Neural progenitor cell (in vitro differentiated cells): ENCODE data around the gene GPR101. TPM values are rescaled to one million over a fixed set of nuclear protein-coding genes. Genes with fewer than 3 reads are reported as not detected.

Source experiments
- DNase-seq: peaks from one replicate; pipeline ENCODE4 v3.0.0-alpha.2; 2016; ENCODE audit warnings: low spot score
- H2AFZ ChIP-seq: fragments of 200-600 bp; sonication (generic); replicated peaks from 2 replicates; pipeline ENCODE4 v1.6.1; 2016; ENCODE audit warnings: antibody characterized with exemption
- H3F3A ChIP-seq: fragments of 200-600 bp; sonication (generic); 2 replicates; pipeline ENCODE4 v1.6.1; 2016; ENCODE audit warnings: antibody characterized with exemption, low read depth
- H3K27ac ChIP-seq: fragments of 200-600 bp; sonication (generic); 2 replicates; pipeline ENCODE4 v1.5.1; 2016; ENCODE audit warnings: mild to moderate bottlenecking
- H3K27me3 ChIP-seq: fragments of 200-600 bp; sonication (generic); 2 replicates; pipeline ENCODE4 v1.6.1; 2016; ENCODE audit warnings: mild to moderate bottlenecking, moderate library complexity
- H3K36me3 ChIP-seq: fragments of 200-600 bp; sonication (generic); 2 replicates; pipeline ENCODE4 v1.5.1; 2016
- H3K4me1 ChIP-seq: fragments of 200-600 bp; sonication (generic); 2 replicates; pipeline ENCODE4 v1.6.1; 2016; ENCODE audit warnings: mixed run types
- H3K4me2 ChIP-seq: fragments of 200-600 bp; sonication (generic); 2 replicates; pipeline ENCODE4 v1.6.1; 2016
- H3K4me3 ChIP-seq: fragments of 200-600 bp; sonication (generic); 2 replicates; pipeline ENCODE4 v1.5.1; 2016
- H3K79me2 ChIP-seq: fragments of 200-600 bp; sonication (generic); 2 replicates; pipeline ENCODE4 v1.6.1; 2016; ENCODE audit warnings: low read depth
- H3K9ac ChIP-seq: fragments of 200-600 bp; sonication (generic); 2 replicates; pipeline ENCODE4 v1.6.1; 2016
- H3K9me3 ChIP-seq: fragments of 200-600 bp; sonication (generic); 2 replicates; pipeline ENCODE4 v1.5.1; 2016; ENCODE audit warnings: low read depth
- H4K20me1 ChIP-seq: fragments of 200-600 bp; sonication (generic); 2 replicates; pipeline ENCODE4 v1.6.1; 2016; ENCODE audit warnings: low read depth
- H3K27ac Mint-ChIP-seq: 3 replicates; pipeline ENCODE4 v1.8.0; 2021; ENCODE audit warnings: mixed read lengths
- H3K27me3 Mint-ChIP-seq: 2 replicates; pipeline ENCODE4 v1.8.0; 2022; ENCODE audit warnings: low read depth, mild to moderate bottlenecking, inconsistent platforms, moderate library complexity, mixed read lengths; ENCODE audit not compliant: insufficient read depth
- H3K36me3 Mint-ChIP-seq: 3 replicates; pipeline ENCODE4 v1.8.0; 2021; ENCODE audit warnings: mixed read lengths
- H3K4me1 Mint-ChIP-seq: 3 replicates; pipeline ENCODE4 v1.8.0; 2021; ENCODE audit warnings: mixed read lengths
- H3K4me3 Mint-ChIP-seq: 3 replicates; pipeline ENCODE4 v1.8.0; 2021; ENCODE audit warnings: mild to moderate bottlenecking, moderate library complexity, mixed read lengths
- H3K9me3 Mint-ChIP-seq: 3 replicates; pipeline ENCODE4 v1.8.0; 2020; ENCODE audit warnings: mixed read lengths
- CTCF ChIP-seq: fragments of 200-600 bp; sonication (generic); IDR thresholded peaks from 2 replicates; pipeline ENCODE4 v1.5.1; 2017; ENCODE audit warnings: antibody characterized with exemption, mild to moderate bottlenecking
- EZH2 ChIP-seq: fragments of 200-600 bp; sonication (generic); IDR thresholded peaks from 2 replicates; pipeline ENCODE4 v1.6.1; 2017; ENCODE audit warnings: antibody characterized with exemption, mild to moderate bottlenecking, moderate library complexity
- EZH2phosphoT487 ChIP-seq: fragments of 200-600 bp; sonication (generic); IDR thresholded peaks from 2 replicates; pipeline ENCODE4 v1.6.1; 2017; ENCODE audit warnings: antibody characterized with exemption
- total RNA-seq: library from RNA; depleted of rRNA; stranded (reverse); fragments of >200 nt; gene quantifications from 2 replicates; pipeline ENCODE4 v1.2.3, GENCODE V29; 2015; ENCODE audit warnings: low replicate concordance

GPR101 gene
- total RNA-seq, 1 donor from 2014 or later = not detected

GRCh38 chrX:137044893-137045292 lies 11.1 kb upstream of the GPR101 start:
- H2AFZ ChIP-seq = no peak overlapping the region
- H3K9ac ChIP-seq = no peak overlapping the region
- Mint-ChIP-seq H3K9me3 (peaks cover 7% of the 10 kb centered on the region), H3K4me1 (no peaks in the 10 kb centered on the region), H3K27ac (no peak overlapping the region), H3K36me3 (no peaks in the 10 kb centered on the region), H3K27me3 (peaks cover 2% of the 10 kb centered on the region), H3K4me3 (no peak overlapping the region)
- no peaks in the 10 kb centered on the region for H3K9me3 ChIP-seq
- no peak overlapping the region for H3K4me2 ChIP-seq
- H3K4me1 ChIP-seq = no peaks in the 10 kb centered on the region
- peaks cover 27% of the 10 kb centered on the region for H3K27me3 ChIP-seq
- no peaks in the 10 kb centered on the region for H3K36me3 ChIP-seq
- H3K4me3 ChIP-seq = no peak overlapping the region
- H3K79me2 ChIP-seq = no peaks in the 10 kb centered on the region
- H4K20me1 ChIP-seq = no peaks in the 10 kb centered on the region
- TF ChIP-seq CTCF (no peak), EZH2phosphoT487 (no peak), EZH2 (no peak)
- DNase-seq = no peak
- H3F3A ChIP-seq = no peaks in the 10 kb centered on the region
- no peak overlapping the region for H3K27ac ChIP-seq

- H3K27ac ChIP-seq = no peak overlapping the region
- H3K4me3 Mint-ChIP-seq = no peak overlapping the region
Measured at GRCh38 chrX:137043736-137044135, 9.9 kb upstream of the GPR101 start.

GRCh38 chrX:137041329-137041728 lies 7.5 kb upstream of the GPR101 start:
- no peaks in the 10 kb centered on the region for H3K36me3 ChIP-seq
- H3K4me3 ChIP-seq = no peak overlapping the region
- H3K4me3 Mint-ChIP-seq = no peak overlapping the region
- TF ChIP-seq EZH2 = no peak
- no peak for TF ChIP-seq CTCF
- TF ChIP-seq EZH2phosphoT487 = no peak
- H3K27ac ChIP-seq = no peak overlapping the region
- no peak overlapping the region for H2AFZ ChIP-seq
- H3K4me2 ChIP-seq = no peak overlapping the region
- peaks cover 46% of the 10 kb centered on the region for H3K27me3 ChIP-seq
- no peaks in the 10 kb centered on the region for H3K36me3 Mint-ChIP-seq
- no peak overlapping the region for H3K27ac Mint-ChIP-seq
- H4K20me1 ChIP-seq = no peaks in the 10 kb centered on the region
- no peaks in the 10 kb centered on the region for H3K79me2 ChIP-seq
- H3K9me3 Mint-ChIP-seq = no peaks in the 10 kb centered on the region
- H3K9me3 ChIP-seq = no peaks in the 10 kb centered on the region
- DNase-seq = no peak
- no peaks in the 10 kb centered on the region for H3K4me1 Mint-ChIP-seq
- no peaks in the 10 kb centered on the region for H3F3A ChIP-seq
- H3K4me1 ChIP-seq = no peaks in the 10 kb centered on the region
- H3K9ac ChIP-seq = no peak overlapping the region
- peaks cover 2% of the 10 kb centered on the region for H3K27me3 Mint-ChIP-seq

More at GRCh38 chrX:137043736-137044135, 9.9 kb upstream of the GPR101 start:
- Mint-ChIP-seq H3K9me3 (peaks cover 6% of the 10 kb centered on the region), H3K27ac (no peak overlapping the region), H3K27me3 (peaks cover 2% of the 10 kb centered on the region), H3K36me3 (no peaks in the 10 kb centered on the region), H3K4me1 (no peaks in the 10 kb centered on the region)
- no peak for TF ChIP-seq EZH2
- TF ChIP-seq CTCF = no peak
- no peak for TF ChIP-seq EZH2phosphoT487
- H3F3A ChIP-seq = no peaks in the 10 kb centered on the region
- H3K9me3 ChIP-seq = no peaks in the 10 kb centered on the region
- no peak for DNase-seq
- H4K20me1 ChIP-seq = no peaks in the 10 kb centered on the region
- H3K36me3 ChIP-seq = no peaks in the 10 kb centered on the region
- H3K4me3 ChIP-seq = no peak overlapping the region
- H3K4me1 ChIP-seq = no peaks in the 10 kb centered on the region
- H3K9ac ChIP-seq = no peak overlapping the region
- no peak overlapping the region for H3K4me2 ChIP-seq
- H2AFZ ChIP-seq = no peak overlapping the region
- no peaks in the 10 kb centered on the region for H3K79me2 ChIP-seq
- H3K27me3 ChIP-seq = peaks cover 27% of the 10 kb centered on the region
